ENCODE measurements around the gene SMYD3. TPM values are rescaled to one million over a fixed set of nuclear protein-coding genes. Genes with fewer than 3 reads are reported as not detected.

The SMYD3 gene
- total and polyA plus RNA-seq, 2 of the 13 experiments (the other 11 are each of a cell fraction or from before 2014, with no cell fraction given), result 27.7 to 35.8 TPM

DNA sequence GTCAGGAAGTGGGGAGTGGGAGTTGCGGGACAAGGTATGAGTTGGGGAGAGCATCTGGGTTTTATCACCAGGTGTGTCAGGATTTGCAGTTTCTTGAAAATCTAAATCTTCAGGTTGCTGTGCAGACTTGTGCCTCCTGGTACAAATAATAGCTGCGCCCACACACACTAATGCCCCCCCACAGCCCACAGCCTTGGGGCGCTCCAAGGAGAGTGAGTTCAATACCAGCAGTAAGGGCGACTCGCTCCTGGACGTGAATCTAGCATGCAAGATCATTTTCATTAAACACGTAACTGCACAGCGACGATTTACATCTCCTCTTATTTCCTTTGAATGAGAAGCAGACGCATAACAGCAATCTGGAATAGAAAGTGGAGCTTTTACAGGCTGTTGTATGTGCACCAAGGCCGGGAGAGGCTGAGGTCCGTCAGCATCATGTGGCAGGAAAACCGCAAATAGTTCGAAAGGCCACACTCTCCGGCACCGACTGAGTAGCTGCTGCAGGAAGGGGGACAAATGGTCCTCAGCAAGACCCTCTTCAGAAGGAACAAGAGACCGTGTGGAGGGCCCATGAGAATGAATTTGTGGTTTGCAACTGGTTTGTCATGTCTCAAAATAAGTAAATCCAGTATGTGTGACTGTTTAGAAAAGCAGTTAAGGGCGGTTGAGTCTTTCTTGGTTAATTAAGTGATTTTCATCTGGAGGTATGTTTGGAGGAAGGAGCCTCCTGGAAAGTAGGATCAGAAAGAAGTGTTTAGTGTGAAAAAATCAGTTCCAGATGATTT lies 439.5 kb downstream of the SMYD3 start:
- POLR2A ChIA-PET, result no interaction called here
- H3K4me1 ChIP-seq (ENCODE audit: insufficient read depth, low read length), result peaks cover 16% of the 10 kb centered on the region
- no peak for FAIRE-seq
- H3K79me2 ChIP-seq (ENCODE audit: insufficient read depth, low read length), result no peaks in the 10 kb centered on the region
- no peak overlapping the region for H3K4me3 ChIP-seq (replicated peaks in 1 of 3; ENCODE audit: insufficient read depth in 1 of 3, low read depth in 2 of 3, low read length in 3 of 3)
- H4K20me1 ChIP-seq (ENCODE audit: insufficient read depth, low read length), result no peaks in the 10 kb centered on the region
- H3K9me3 ChIP-seq (ENCODE audit: low read length), result no peaks in the 10 kb centered on the region
- no peak for ATAC-seq
- no peak overlapping the region for H3K4me2 ChIP-seq (ENCODE audit: low read depth, low read length)
- no peak for DNase-seq (ENCODE audit: low spot score)
- no peaks in the 10 kb centered on the region for H3K36me3 ChIP-seq (replicated peaks in 1 of 2; ENCODE audit: control insufficient read depth in 1 of 2, insufficient read depth in 2 of 2, low read length in 2 of 2)
- CTCF ChIA-PET (ENCODE audit: low intra/inter-chr PET ratio, low total read pairs), result no interaction called here
- no peaks in the 10 kb centered on the region for H3K27me3 ChIP-seq (ENCODE audit: control insufficient read depth in 1 of 2, insufficient read depth in 2 of 2, low read length in 2 of 2)
- in situ Hi-C loops (cut with HindIII; ENCODE audit: extremely low pct_ligation_motif_present, low pct_unique_long_range_greater_than_20kb), result no loop called here
- no peak overlapping the region for H2AFZ ChIP-seq (ENCODE audit: low read length)
- no peak overlapping the region for H3K27ac ChIP-seq (ENCODE audit: extremely low read length, insufficient read depth, low read length)
- no peak overlapping the region for H3K9ac ChIP-seq (ENCODE audit: insufficient read depth, low read depth, low read length)
- intact Hi-C loops (cut with micrococcal nuclease; ENCODE audit: unreplicated experiment), result no loop called here
- WGBS (ENCODE audit: low lambda C conversion rate), result 90% methylated on average over 18 of the region's 18 CpGs
- BruUV-seq (replicated peaks), result no TSS peak
- TF ChIP-seq TEAD2 (CRISPR knock-in tag; IDR thresholded peaks at IDR 0.05) (no peak), WIZ (CRISPR knock-in tag; IDR thresholded peaks at IDR 0.05) (no peak), ZNF720 (CRISPR knock-in tag; IDR thresholded peaks at IDR 0.05) (no peak), GABPA (IDR thresholded peaks at IDR 0.05; ENCODE audit: low read depth, low read length) (no peak), GABPA (CRISPR knock-in tag; IDR thresholded peaks at IDR 0.05; ENCODE audit: low read depth) (no peak), ZKSCAN5 (CRISPR knock-in tag; IDR thresholded peaks at IDR 0.05) (no peak), ZNF3 (CRISPR knock-in tag; IDR thresholded peaks at IDR 0.05) (no peak), ATF1 (CRISPR knock-in tag; IDR thresholded peaks at IDR 0.05) (no peak), TAF1 (CRISPR knock-in tag; IDR thresholded peaks at IDR 0.05) (no peak)
- TF ChIP-seq, protein P1, sequence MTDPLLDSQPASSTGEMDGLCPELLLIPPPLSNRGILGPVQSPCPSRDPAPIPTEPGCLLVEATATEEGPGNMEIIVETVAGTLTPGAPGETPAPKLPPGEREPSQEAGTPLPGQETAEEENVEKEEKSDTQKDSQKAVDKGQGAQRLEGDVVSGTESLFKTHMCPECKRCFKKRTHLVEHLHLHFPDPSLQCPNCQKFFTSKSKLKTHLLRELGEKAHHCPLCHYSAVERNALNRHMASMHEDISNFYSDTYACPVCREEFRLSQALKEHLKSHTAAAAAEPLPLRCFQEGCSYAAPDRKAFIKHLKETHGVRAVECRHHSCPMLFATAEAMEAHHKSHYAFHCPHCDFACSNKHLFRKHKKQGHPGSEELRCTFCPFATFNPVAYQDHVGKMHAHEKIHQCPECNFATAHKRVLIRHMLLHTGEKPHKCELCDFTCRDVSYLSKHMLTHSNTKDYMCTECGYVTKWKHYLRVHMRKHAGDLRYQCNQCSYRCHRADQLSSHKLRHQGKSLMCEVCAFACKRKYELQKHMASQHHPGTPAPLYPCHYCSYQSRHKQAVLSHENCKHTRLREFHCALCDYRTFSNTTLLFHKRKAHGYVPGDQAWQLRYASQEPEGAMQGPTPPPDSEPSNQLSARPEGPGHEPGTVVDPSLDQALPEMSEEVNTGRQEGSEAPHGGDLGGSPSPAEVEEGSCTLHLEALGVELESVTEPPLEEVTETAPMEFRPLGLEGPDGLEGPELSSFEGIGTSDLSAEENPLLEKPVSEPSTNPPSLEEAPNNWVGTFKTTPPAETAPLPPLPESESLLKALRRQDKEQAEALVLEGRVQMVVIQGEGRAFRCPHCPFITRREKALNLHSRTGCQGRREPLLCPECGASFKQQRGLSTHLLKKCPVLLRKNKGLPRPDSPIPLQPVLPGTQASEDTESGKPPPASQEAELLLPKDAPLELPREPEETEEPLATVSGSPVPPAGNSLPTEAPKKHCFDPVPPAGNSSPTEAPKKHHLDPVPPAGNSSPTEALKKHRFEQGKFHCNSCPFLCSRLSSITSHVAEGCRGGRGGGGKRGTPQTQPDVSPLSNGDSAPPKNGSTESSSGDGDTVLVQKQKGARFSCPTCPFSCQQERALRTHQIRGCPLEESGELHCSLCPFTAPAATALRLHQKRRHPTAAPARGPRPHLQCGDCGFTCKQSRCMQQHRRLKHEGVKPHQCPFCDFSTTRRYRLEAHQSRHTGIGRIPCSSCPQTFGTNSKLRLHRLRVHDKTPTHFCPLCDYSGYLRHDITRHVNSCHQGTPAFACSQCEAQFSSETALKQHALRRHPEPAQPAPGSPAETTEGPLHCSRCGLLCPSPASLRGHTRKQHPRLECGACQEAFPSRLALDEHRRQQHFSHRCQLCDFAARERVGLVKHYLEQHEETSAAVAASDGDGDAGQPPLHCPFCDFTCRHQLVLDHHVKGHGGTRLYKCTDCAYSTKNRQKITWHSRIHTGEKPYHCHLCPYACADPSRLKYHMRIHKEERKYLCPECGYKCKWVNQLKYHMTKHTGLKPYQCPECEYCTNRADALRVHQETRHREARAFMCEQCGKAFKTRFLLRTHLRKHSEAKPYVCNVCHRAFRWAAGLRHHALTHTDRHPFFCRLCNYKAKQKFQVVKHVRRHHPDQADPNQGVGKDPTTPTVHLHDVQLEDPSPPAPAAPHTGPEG (CRISPR knock-in tag; IDR thresholded peaks at IDR 0.05), result no peak
- TF ChIP-seq, protein P2, sequence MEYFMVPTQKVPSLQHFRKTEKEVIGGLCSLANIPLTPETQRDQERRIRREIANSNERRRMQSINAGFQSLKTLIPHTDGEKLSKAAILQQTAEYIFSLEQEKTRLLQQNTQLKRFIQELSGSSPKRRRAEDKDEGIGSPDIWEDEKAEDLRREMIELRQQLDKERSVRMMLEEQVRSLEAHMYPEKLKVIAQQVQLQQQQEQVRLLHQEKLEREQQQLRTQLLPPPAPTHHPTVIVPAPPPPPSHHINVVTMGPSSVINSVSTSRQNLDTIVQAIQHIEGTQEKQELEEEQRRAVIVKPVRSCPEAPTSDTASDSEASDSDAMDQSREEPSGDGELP (IDR thresholded peaks at IDR 0.05; ENCODE audit: borderline replicate concordance, low read depth), result no peak
- TF ChIP-seq, protein P3, sequence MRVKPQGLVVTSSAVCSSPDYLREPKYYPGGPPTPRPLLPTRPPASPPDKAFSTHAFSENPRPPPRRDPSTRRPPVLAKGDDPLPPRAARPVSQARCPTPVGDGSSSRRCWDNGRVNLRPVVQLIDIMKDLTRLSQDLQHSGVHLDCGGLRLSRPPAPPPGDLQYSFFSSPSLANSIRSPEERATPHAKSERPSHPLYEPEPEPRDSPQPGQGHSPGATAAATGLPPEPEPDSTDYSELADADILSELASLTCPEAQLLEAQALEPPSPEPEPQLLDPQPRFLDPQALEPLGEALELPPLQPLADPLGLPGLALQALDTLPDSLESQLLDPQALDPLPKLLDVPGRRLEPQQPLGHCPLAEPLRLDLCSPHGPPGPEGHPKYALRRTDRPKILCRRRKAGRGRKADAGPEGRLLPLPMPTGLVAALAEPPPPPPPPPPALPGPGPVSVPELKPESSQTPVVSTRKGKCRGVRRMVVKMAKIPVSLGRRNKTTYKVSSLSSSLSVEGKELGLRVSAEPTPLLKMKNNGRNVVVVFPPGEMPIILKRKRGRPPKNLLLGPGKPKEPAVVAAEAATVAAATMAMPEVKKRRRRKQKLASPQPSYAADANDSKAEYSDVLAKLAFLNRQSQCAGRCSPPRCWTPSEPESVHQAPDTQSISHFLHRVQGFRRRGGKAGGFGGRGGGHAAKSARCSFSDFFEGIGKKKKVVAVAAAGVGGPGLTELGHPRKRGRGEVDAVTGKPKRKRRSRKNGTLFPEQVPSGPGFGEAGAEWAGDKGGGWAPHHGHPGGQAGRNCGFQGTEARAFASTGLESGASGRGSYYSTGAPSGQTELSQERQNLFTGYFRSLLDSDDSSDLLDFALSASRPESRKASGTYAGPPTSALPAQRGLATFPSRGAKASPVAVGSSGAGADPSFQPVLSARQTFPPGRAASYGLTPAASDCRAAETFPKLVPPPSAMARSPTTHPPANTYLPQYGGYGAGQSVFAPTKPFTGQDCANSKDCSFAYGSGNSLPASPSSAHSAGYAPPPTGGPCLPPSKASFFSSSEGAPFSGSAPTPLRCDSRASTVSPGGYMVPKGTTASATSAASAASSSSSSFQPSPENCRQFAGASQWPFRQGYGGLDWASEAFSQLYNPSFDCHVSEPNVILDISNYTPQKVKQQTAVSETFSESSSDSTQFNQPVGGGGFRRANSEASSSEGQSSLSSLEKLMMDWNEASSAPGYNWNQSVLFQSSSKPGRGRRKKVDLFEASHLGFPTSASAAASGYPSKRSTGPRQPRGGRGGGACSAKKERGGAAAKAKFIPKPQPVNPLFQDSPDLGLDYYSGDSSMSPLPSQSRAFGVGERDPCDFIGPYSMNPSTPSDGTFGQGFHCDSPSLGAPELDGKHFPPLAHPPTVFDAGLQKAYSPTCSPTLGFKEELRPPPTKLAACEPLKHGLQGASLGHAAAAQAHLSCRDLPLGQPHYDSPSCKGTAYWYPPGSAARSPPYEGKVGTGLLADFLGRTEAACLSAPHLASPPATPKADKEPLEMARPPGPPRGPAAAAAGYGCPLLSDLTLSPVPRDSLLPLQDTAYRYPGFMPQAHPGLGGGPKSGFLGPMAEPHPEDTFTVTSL (CRISPR knock-in tag; IDR thresholded peaks at IDR 0.05; ENCODE audit: borderline replicate concordance), result no peak
- TF ChIP-seq, protein P4, sequence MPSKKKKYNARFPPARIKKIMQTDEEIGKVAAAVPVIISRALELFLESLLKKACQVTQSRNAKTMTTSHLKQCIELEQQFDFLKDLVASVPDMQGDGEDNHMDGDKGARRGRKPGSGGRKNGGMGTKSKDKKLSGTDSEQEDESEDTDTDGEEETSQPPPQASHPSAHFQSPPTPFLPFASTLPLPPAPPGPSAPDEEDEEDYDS (CRISPR knock-in tag; IDR thresholded peaks at IDR 0.05), result no peak
